HG03103 (cell line): ENCODE results near the gene RWDD2A.
A peak's percentile ranks its signal among the peaks of the same experiment; 100 is the strongest.
"Not testable (repeated sequence)": the region's sequence is repeated elsewhere in the genome, so short reads cannot be mapped to it uniquely, and the experiment has no call there.

ENCODE experiments used
- ATAC-seq: cut with Tn5 transposase; IDR thresholded peaks from one replicate; pipeline ENCODE4 v1.9.1; 2021; ENCODE audit warnings: low read depth; ENCODE audit not compliant: unreplicated experiment

The RWDD2A gene

DNA sequence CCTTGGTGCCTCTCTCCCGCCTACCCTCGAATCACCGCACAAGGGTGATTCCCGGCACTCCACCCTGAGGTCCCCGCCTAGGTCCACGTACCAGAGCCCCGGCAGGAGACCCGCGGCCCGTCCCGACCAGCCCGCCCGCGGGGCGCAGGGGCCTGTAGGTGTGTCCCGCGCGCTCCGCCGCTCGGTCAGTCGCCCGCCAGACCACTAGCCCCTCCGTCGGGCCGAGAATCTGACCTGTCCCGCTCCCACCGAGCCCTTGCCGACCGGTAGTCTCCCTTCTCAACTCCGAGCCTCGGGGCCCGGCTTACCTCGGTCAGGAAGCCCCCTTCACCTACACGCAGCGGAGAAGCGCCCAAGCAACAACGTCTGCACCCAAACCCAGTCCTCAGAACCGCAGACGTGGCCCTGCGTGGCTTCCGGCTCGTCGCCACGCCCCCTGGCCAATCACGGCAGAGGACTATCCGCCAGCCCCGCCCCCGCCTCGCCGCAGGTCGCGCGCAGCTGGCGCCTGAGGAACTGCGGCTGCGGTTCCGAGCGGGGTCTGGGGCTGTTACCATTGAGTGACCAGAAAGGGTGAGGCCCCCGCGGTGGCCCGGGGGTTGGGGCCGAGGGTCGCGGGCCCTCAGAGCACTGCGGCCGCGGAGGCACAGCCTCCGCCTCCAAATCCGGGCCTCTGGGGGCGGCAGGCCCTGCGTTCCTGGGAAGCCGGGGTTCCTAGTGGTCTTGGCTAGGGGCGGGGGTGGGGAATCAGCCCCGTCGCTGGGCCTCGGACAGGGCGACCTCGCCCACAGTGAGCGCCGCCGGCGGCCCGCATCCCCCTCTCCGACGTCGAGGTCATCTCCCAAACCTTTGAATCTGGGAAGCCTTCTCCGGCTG lies at the start of gene RWDD2A, which contains the start of gene PGM3:
RWDD2A (plus strand) TSS at position 487 of the 876 bp plus-strand sequence. CDS start 1,095 bp downstream, outside the sequence.
PGM3 (minus strand) TSS at position 395 of the 876 bp plus-strand sequence. CDS start 2,253 bp downstream, outside the sequence.
- ATAC-seq = peak; percentile 96

GRCh38 chr6:83151114-83151513 lies 42.0 kb upstream of the RWDD2A start:
- no peak for ATAC-seq

GRCh38 chr6:83152913-83153312 lies 40.2 kb upstream of the RWDD2A start:
- no peak for ATAC-seq

DNA sequence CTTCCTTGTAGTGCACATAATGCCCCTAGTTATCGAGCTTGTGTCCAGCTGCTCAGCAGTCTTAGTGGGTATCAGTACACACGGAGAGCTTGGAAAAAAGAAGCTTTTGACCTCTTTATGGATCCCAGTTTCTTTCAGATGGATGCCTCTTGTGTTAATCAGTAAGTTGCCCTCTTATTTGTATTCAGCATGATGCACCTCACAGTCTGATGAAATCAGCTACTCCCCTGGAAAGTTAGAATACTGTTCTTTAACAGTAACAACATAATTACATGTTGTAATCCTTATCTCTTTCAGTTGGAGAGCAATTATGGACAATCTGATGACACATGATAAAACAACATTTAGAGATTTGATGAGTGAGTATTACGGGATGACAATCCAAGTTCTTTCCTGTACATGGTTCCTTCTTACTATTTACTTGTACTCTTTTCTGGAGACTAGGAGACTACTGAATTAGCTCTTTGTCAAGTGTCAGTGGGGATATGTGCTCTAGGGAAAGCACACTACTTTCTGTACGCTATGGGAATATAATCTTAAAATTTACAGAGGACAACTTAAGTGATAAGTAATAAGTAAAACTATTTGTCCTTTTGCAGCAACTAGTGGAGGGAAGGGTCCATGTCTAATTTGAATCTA lies 39.2 kb upstream of the RWDD2A start:
- ATAC-seq = no peak

GRCh38 chr6:83155794-83156193 lies 37.4 kb upstream of the RWDD2A start:
- no peak for ATAC-seq

DNA sequence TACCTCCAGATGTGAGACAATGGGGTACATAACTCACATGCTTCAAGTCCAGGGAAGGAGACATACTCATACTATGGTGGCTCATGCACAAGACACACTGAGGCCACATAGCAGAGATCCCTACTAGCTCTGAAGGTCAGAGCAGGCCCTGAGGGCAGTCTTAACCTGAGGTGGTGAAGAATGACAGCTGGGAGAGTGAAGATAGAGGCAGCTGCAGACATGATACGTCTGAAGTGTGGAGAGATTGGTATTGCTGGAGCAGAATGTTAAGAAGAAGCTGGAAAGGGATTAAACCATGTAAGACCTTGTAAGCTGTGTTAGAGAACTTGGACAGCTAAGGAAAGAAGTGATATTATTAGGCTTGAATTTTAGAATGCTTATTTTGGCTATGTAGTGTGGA lies 33.0 kb upstream of the RWDD2A start:
- no peak for ATAC-seq

DNA sequence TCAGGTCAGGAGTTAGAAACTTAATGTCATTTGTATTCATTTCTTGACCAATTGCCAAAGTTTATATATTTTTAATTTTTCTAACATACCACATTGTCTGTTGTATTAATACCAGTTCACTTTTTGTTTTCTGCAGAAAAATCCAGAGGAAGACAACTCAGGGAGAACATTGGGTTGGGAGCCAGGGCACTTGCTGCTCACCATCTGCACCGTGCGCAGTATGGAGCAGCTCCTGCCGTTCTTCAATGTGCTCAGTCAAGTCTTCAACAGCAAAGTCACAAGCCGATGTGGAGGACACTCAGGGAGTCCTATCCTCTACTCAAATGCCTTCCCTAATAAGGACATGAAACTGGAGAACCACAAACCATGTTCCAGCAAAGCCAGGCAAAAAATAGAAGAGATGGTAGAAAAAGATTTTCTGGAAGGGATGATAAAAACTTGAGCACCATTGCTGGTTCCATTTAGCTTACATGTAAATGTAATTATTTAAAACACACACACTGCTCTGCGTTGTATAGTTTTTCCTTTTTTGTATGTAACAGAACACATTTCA lies 25.4 kb upstream of the RWDD2A start:
- no peak for ATAC-seq

DNA sequence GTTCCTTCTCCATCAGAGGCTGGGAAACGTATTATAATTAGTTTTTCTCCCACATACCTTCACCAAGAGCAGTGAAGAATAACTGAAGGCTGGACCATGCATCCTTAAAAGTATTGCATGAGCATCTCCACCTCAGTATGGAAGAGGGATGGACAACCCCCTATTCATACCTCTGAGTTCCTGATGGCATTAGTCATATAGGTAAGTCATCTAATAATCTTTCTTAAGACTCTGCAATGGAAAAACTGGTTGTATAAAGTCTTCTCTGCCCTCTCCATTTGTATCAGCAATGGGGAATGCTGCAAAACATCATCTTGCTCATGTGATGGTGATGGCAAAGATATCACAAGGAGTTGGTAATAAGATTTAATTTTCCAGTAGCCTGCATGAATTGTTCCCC lies 24.6 kb upstream of the RWDD2A start:
- no peak for ATAC-seq

DNA sequence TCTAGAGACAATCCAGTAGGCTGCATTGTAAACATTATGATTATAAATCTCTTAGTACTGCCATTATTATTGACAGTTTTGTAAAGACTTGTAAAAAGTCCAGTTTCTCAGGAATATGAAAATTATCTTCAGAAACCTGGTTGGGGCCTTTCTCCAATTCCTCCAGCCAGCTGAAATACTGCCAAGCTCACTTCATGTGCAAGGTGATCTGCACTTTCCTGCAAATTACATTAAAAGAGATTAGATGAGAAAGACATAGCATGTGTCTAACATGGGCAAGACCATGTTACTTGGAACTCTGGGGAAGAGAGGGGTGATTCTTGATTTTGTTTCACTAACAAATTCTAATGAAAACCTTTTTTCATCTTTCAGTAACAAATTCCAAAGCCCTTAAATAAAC lies 24.1 kb upstream of the RWDD2A start:
- no peak for ATAC-seq

- no peak for ATAC-seq
Measured at GRCh38 chr6:83169511-83169910, 23.6 kb upstream of the RWDD2A start.

- ATAC-seq = no peak
Measured at GRCh38 chr6:83176246-83176645, 16.9 kb upstream of the RWDD2A start.

- ATAC-seq = no peak
Measured at GRCh38 chr6:83180426-83180950, 12.7 kb upstream of the RWDD2A start.

DNA sequence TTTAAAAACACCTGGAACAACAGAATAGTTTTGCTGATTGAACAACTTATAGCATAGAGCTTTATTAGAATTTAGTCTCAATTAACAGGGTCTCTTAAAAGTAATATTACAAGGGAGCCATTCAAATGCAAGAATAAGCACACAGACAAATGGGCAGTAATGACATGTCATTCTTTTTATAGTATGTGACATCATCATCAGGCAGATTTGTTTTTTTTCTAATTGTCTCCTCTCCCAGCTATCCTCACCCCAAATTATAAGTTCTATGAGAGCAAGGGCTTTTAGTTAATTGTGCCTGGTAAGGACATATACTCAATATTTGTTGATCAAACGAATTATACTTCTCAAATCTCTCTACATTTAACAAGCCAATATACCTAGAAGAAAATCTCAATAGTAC lies 11.0 kb upstream of the RWDD2A start:
- no peak for ATAC-seq

DNA sequence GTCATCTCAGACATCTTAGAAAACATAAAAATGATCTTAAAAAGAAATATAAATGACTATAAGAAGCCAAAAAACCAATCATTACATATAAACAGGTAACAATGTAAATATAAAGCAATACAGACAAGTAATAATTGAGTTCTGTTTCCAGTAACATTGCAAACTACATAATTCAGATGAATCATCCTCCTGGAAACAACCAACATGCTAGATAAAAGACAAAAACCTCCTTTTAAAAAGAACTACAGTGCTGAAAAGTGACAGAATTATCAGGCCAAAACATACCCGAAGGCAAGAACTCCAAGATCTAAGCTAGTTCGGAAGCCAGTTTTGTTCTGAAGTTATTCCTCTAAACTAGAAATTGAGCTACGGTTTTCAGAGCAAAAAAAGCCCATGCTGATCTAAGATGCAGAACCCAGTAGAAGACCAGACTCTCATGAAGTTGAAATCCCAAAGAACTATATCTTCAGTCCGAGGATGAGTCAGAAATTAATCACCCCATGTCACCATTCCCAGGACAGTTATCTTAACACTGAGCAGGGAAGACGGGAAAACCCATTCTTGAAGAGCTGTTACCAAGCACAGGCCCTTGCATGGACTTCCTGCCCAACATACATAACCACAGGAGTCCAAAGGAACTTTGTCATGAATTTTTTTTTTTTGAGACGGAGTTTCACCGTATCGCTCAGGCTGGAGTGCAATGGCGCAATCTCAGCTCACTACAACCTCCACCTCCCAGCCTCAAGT lies 9.9 kb upstream of the RWDD2A start:
- ATAC-seq = no peak

- ATAC-seq = no peak
Measured at GRCh38 chr6:83185096-83185495, 8.1 kb upstream of the RWDD2A start.

DNA sequence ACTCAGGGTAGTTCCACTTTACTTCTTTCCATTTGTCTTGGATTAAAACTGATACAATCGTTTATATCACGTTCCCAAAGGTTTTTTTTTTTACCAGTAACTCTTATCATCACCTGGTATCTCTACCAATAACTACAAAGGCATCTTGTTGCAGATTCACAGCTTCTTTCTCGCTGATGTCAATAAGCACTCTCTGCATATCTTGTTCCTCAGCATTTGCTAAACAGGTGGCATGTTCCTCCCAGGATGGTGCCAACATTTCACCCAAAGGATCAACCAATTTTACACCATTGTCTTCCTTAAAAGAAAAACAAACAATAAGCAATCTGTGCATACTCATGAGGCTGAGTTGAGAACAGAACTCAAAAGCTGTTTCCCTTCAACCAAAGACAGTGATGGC lies 4.7 kb upstream of the RWDD2A start:
- ATAC-seq = no peak

- no peak for ATAC-seq
Measured at GRCh38 chr6:83190626-83191025, 2.5 kb upstream of the RWDD2A start.

GRCh38 chr6:83191974-83192373 lies 1.2 kb upstream of the RWDD2A start:
- not testable (repeated sequence) for ATAC-seq

DNA sequence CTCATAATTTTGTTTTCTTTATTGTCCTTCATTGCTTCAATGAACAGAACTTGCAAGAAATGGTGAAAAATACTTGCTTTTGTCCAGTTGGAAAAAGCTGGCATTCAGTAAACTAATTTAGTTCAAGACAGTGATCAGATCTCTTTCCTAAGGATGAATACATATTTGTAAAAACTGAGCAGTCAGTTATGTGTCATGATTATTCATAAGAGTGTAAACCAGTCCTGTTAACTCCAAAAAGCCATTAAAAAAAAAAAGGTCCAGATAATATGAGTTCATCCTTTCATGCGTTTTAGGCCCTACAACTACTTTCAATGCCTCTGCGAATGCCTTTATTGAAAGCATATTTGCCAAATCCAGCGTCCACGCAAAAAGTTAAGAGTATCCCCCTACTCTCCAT lies 701 bp upstream of the RWDD2A start:
- ATAC-seq = peak; percentile 1

- ATAC-seq = peak; percentile 22
Measured at GRCh38 chr6:83193747-83194566, 800 bp downstream of the RWDD2A start.
